Stimulated activated CD4-positive, alpha-beta T cell treated with anti-CD3 and anti-CD28 coated beads, Interleukin-15, amount 100 ng/mL, for 48 hours (primary cell): Measurements from ENCODE around the gene MPP4.
"Not testable (repeated sequence)": the region's sequence is repeated elsewhere in the genome, so short reads cannot be mapped to it uniquely, and the experiment has no call there.

Experiments used
- DNase-seq, 2 donors: peaks; one replicate each; pipeline ENCODE4 v3.0.0-alpha.2; 2020; ENCODE audit warnings: low read depth in 2 of 2

The MPP4 gene

DNA sequence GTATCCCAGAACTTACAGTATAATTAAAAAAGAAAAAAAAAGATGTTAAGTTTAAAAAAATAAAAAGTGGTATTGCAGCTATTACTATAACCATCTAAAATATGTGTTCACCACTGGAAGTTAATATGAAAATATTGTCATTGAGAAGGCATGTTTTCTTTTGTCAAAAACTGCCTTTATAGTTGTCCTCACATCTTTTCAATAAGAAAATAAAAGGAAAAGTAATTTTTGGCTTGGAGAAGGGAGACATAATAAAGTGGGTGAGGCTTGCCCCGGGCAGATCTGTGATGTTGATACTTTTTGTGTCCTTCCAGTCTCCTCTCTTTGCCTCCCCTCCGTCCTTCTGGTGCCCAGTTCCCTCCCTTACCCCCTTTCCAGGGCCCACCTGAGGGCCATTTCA, 24.9 kb downstream of the MPP4 start:
- no peak for DNase-seq

DNA sequence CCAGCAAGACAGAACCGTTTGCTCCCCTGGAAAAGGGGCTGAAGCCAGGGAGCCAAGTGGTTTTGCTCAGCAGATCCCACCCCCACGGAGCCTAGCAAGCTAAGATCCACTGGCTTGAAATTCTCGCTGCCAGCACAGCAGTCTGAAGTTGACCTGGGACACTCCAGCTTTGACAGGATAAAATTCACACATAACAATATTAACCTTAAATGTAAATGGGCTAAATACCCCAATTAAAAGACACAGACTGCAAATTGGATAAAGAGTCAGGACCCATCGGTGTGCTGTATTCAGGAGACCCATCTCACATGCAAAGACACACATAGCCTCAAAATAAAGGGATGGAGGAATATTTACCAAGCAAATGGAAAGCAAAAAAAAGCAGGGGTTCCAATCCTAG, 27.2 kb downstream of the MPP4 start:
- DNase-seq: not testable (repeated sequence)

DNA sequence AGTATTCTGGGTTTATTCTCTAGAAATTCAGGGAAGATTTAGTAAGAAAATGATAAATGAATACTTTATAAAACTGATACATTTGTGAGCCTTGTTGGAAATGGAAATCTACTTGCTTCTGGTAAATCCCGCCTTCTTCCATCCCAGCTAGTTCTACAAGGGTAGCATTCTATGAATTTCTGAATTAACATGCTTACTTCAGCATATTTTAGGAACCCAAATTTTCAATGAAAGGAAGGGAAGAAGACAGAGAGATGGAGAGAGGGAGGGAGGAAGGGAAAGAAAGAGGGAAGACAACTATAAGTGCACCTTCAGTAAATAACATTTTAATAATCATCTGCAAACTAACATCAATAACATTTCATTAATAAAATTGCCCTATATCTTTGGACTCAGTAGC, 28.6 kb downstream of the MPP4 start:
- no peak for DNase-seq

DNA sequence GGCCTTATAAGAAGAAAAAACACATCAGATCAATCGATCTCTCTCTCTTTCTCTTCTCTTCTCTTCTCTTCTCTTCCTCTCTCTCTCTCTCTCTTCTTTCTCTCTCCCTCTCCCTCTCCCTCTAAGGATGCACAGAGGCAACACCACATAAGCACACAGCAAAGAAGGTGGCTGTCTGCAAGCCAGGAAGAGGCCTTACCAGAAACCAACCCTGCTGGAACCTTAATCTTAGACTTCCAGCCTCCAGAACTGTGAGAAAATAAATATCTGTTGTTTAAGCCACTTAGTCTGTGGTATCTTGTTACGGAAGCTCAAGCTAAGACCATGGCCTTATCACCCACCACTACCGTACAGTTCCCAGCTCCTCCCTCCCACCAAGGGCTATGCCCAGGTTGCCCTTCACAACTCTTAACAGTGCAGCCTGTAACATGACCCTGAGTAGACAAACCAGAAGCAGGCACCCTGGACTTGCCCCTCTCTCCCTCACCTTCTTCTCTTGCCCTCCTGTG, 30.0 kb downstream of the MPP4 start:
- DNase-seq: no peak

DNA sequence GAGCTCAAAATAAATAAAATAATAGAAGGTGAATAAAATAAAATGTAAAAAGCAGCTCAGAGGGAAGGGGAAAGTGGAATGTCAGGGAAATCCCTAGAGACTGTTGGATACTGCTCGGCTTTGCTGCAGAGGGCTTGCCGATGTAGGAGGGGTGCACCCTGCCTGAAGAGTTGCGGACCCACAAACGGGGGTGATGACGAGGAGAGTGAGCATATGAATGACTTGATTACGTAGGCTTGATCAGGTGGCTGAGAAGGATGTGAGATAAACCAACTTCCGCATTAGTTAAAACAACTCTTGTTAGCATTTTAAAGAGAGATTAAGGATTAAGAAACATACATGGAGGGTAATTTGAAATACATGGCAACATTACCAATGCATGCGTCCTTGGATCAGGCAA, 34.1 kb downstream of the MPP4 start:
- DNase-seq: no peak

DNA sequence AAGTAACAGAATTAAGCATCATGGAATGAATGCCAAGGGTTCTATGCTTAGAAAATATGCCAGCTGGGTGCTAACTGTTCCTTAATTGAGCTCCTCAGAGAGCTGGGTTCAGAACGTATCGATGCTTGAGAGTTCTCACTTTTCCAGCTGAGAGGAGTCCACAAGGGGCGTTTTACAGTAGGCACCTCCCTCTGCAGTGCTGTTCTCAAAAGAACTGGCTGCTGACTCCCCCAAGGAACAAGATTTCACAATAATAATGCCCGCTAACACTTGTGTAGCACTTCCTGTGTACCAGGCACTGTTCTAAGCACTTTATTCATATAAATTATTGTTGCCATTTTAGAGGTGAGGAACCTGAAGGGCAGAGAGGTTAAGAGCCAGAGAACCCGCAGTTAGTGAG, 37.1 kb downstream of the MPP4 start:
- DNase-seq: no peak

DNA sequence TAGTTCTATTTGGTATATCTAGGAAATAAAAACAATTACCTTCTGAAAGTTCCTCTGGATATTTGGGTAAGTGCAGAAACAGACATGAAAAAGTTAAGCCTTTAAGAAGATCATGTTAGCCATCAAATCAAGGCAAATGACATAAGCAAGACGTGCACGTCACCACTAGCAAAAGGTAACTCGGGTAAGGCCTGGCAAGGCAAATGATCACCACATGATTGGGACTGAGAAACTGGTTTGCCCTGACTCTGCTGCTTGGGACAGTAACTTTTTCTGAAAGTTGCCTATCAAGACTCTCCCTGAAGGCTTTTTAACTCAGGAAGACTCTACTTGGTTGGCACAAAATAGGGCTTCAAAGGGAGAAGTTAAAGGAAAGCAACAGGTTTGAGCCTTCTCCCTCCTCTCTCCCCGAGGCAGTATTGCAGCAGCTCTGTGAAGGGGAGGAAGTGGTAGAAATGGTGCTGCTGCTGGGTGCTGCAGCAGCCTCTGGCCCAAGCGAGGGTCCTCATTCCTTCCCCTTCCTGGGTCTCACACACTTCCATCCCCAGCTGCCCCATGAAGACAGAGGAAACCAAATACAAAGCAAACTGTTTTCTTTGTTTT, 38.0 kb downstream of the MPP4 start:
- no peak for DNase-seq

DNA sequence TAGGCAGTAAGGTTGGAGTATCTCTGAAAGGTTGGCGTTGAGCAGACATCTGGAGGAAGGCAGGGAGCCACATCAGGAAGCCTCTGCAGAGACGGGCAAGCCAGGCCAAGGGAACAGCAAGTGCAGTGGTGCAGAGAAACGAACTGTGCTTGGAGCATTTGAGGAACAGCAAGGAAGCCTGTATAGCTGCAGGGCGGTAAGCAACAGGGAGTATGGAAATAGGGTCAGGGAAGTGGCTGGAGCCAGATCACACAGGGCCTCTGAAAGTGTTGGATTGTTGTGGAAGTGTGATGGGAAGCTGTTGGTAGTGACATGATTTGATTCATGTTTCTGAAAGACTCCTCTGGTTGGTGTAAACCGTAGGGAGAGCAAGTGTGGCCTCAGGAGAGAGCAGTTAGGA, 41.7 kb downstream of the MPP4 start:
- no peak for DNase-seq

DNA sequence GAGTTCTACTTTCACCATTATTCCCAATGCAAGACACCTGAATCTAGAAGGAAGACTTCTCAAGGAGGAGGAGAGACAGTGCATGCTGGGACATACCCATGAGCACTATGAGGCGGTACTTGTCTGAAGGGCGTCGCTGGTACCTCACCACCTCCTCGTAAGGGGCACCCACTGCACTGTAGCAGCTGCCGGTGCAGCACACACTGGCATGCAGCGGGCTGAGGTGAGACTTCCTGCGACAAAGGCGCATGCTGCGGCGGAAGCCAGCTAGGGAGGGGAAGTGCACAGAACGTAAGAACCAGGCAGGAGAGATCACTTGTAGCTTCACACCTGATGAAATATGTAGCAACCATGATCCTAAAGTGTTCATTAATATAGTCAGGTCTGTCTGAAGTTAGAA, 42.3 kb downstream of the MPP4 start:
- no peak for DNase-seq

DNA sequence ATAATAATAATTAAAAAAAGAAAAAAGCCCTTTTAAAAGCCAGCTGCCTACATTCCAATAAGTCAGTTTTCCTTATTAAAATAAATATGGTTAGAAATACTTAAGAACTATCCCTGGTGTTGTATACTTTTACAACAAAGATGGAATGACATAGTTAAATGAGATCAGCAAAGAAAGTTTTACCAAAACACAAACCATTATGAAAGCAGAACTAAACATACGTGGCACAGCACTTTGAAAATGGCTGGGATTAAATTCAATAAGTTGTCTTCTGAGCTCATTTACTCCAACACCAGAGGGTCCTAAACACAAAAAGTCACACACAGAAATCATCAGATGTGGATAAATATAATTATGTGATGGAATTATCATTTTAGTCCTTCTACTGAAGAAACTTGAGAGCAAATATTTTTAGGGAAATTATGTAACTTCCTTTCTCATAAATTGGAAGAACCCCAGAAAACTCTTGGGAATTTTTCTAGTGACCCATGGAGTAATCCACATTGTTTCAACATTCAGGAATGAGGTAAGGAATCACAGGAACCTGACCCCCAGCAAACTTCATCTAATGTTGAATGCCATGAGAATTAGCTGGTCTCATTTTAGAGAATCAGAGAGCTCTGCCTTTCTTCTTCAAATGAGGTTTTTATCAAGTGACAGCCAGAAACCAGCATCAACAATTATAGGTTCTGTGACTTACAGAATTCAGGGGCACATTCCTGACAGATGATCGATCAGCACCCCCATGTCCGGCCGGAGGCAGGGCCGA, 43.6 kb downstream of the MPP4 start:
- no peak for DNase-seq

DNA sequence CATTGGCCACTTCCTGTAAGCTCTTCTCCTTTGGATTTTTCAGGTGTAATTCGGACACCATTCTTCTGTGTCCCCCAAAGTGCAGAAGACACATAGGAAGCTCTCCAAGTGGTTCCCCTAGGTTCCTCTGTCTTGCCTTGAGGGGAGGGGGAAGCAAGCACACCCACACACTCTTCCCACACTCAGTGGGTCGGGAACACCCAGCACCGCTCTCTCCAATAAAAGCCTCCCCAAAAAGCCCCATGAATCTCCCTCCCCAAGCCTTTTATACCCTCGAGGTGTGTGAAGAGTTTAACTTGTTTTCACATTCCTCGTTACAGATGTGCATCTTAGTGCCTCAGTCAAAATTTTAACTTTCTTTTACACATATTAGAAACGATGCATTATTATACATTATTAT, 45.2 kb downstream of the MPP4 start:
- no peak for DNase-seq

DNA sequence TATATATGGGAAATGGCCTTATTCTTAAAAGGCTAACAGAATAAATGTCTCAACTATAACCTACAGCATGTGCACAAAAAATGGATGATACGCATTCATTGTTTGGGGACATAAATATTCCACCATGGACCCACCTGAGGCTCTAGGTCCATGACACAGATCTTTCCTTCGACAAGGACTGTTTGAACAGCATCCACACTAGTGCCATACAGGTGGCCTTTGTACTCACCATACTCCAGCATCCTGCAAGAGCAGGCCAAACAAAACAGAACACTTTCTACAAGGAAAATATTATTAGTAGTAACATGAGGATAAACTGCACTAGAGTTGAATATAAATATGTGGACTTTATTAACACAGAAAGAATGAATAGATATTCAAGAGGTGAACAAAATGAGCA, 49.0 kb downstream of the MPP4 start:
- no peak for DNase-seq

DNA sequence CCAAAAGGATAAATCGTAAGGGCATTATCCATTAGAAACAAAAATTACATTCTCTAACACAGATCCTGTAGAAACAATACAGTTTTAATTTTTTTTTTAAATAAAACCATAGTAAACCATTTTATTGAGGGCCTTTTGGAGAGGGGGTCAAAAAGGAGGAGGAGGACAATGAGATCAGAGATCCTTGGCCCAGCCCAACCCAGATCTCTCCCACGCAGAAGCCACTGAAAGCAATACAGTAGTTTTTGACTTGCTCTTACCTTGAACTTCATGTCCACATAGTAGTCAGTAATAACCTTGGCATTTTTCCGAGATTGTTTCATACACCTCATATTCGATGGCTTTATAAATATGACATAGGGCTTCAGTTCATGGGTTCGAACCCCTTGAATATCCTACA, 51.0 kb downstream of the MPP4 start:
- no peak for DNase-seq

DNA sequence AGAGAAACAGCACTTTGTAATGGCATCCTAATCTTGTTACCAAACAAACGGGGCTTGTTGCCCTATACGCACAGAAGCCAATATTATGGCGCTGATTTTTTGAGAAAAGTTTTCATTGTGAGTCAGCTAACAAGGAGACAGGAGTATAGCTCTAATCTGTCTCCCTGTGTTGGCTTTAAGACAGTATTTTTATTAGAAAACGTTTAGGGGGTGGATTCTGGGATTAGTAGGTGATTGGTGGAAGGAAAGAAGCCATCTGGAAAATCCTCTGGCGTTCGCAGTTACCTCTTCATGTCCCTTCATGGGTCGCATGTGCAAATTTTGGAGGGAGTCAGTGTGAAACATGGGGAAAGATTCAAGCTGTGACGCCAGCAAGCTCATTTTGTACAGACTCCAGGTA, 54.4 kb downstream of the MPP4 start:
- no peak for DNase-seq

DNA sequence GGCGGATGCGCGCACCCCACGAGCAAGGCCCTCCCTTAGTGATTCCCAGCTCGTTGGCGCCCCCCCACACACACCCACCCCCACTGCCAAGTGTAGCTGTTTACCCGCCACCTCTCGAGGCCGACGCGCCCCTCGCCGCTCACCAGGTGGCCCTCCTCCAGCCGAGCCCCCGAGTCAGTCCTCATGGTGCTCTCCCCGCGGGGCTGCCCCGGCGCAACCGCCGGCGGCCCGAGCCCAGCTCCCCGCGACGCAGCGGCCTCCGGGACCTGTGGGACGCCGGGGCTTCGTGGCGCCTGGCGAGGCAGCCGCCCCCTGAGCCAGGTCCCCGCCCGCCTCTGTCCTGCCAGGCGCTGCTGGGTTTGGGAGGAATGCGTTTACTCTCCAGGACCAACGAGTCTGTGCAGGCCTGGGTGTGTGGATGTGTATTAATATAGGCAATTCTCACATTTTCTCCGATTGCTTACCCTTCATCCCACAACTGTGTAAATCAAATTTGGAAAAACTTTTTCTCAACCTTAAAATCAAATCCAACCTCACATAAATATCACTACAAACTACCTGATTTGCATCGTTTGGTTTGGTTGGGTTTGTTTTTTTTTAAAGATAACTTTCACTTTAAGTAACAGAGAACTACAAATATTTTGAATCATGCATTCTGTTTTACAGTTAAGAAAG, 55.1 kb downstream of the MPP4 start, which contains the start of gene TMEM237:
TMEM237 (minus strand) TSS at position 288 of the 675 bp plus-strand sequence; CDS start at position 185, 103 bp downstream.
- DNase-seq: no peak

DNA sequence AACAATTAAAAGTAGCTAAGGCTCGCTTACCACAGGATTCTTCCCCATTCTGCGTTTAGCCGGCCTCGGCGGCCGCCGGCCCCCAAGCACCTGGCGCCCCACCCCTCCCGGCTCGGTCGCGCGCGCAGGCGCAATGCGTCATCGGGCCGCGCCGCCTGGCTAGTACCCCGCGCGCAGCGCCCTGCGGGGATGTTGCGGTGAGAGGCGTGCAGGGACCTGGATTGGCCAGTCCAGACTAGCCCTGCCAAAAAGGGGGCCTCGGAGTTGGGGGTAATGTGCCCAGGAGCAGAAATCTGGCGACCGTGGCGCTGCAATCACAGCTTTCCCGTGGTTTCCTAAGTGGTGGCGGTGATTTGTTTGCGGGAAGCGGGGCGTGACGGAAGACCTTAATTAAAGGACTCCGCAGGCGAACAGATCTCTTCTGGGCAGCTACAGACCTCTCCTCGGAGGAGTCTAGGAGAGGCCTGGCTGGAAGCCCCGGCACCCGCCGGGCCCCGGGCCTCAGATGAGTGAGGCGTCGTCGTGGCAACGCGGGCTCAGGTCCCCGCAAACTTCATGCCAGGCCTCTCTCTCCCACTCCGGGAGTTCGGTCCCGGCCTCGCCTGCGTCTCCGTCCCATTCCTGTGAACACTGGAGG, 55.7 kb downstream of the MPP4 start:
- peak; percentile 68 to 79 for DNase-seq

DNA sequence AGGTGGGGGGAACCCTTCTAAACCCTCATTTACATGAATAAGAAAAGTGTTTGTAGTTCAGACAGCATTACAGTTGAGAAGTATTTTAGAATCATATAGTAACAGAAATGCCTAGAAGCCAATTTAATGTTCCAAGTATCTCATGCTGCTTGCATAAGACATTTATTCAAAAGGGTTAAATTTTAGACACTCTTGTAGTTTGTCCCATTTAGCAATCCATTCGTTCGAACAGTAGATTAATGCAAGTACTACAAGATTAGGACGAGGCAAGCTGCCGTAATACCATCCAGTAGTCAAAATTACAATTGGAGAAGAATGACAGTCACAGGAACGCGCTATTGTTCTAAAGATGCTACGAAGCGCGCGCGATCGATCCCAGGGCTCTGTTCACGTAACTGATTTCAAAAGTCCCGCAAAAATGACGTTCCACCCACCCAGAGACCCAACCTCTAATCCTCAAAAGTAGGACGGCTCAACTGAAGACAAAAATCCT, 56.3 kb downstream of the MPP4 start:
- DNase-seq: no peak

DNA sequence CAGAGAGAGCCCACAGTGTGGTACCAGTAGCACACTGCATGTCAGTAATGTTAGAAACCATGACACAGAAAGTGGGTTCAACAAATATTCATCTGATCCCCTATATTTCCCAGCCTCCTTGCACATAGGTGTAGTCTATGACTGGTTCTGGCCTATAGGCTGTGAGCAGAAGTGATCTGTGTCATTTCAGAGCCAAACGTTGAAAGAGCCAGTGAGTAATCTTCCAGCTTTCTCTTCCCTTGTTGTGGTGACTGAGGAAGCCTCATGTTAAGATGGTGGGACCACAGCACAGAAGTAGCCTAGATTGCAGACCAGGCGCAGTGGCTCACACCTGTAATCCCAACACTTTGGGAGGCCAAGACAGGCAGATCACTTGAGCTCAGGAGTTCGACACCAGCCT, 59.2 kb downstream of the MPP4 start:
- no peak for DNase-seq

DNA sequence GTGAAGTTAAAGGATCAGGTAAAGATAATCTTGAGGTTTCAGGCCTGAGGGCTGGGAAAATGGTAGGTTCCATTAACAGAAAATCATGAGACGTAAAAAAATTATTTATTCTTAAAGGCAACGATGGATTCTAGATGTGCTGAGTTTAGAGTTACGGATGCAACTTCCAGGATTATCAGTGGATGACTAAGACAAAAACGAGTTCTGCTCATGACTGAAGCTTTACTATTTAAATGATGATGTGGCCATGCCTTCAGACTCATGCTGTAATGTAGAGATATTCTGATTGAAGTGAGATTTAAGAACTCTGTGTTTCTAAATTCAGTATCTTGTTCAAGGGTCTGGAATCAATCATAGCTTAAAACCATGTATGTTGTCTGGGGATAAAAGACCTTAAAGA, 60.1 kb downstream of the MPP4 start:
- DNase-seq: no peak

DNA sequence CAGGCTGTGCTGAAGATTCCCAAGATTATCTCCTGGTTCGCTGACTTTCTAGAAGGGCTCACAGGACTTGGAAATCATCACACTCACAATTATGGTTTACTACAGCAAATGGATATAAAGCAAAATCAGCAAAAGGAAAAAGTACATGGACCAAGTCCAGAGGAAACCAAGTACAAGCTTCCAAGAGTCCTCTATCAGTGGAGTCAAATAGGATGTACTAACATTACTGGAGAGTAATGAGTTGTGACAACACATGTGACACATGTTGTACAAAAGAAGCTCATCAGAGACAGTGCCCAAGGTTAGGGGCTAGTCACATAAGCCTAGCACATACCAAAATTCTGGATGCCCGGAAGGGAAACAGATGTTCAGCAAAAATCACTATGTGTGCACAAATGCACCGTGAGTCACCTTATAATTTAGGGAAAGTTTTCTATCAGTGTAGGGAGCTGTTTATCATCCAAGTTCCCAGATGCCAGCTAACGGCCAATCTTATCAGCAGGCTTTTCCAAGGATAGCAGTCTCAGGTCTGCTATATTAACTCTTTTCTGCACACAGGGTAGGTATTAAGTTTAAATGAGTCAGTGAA, 64.7 kb downstream of the MPP4 start:
- DNase-seq: no peak

DNA sequence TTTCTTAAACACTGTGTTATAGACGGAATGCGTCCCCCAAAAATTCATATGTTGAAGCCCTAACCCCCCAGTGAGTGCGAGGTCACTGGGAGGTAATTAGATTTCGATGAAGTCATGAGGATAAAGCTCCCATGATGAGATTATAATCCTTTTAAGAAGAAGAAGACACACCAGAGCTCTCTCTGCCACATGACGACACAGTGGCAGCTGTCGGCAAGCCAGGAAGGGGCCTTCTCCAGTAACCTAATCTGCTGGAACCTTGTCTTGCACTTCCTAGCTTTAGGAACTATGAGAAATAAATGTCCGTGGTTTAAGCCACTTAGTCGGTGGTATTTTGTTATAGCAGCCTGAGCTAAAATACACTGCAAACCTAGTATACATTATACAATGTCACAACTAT, 67.4 kb downstream of the MPP4 start:
- no peak for DNase-seq

DNA sequence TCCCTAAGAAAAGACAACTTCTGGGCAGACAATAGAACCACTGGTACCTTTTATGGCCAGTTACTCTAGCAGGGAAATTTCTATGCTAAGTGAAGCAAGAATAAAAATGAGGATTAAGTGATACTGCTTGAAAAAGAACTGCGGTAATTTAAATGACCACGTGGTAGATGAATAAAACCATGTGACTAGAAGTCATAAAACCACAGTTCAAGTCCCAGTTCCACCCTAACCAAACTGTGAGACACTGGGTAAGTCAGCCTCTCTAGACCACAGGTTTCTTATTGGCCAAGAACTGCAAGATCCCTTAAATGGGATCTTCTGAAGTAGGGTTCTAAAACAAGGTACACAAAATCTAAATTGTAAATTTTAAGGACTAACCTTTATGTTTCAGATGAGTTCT, 67.9 kb downstream of the MPP4 start:
- DNase-seq: no peak
